ENCODE data around the gene ADGRG7. TPM values are rescaled to one million over a fixed set of nuclear protein-coding genes. Genes with fewer than 3 reads are reported as not detected.

ADGRG7 gene
- total RNA-seq, 2 experiments from 2014 or later = not detected

GRCh38 chr3:100611221-100611620 lies 1.8 kb downstream of the ADGRG7 start:
- Mint-ChIP-seq H3K36me3 (peaks cover 2% of the 10 kb centered on the region), H3K4me3 (no peak overlapping the region), H3K27me3 (peaks cover 24% of the 10 kb centered on the region), H3K9me3 (no peaks in the 10 kb centered on the region), H3K4me1 (peaks cover 16% of the 10 kb centered on the region), H3K27ac (no peak overlapping the region)
- DNase-seq = no peak
- no peak for ATAC-seq (ENCODE audit: low read depth)
- POLR2A ChIA-PET = no interaction called here

- H3K9me3 Mint-ChIP-seq = peaks cover 5% of the 10 kb centered on the region
- DNase-seq = no peak
- peaks cover 2% of the 10 kb centered on the region for H3K36me3 Mint-ChIP-seq
- peaks cover 30% of the 10 kb centered on the region for H3K27me3 Mint-ChIP-seq
- no peak for ATAC-seq (ENCODE audit: low read depth)
- H3K27ac Mint-ChIP-seq = no peak overlapping the region
- H3K4me1 Mint-ChIP-seq = peaks cover 15% of the 10 kb centered on the region
- H3K4me3 Mint-ChIP-seq = peak overlapping the region; percentile 5
- POLR2A ChIA-PET = no interaction called here
Observed at GRCh38 chr3:100613721-100614390, 4.5 kb downstream of the ADGRG7 start.

GRCh38 chr3:100614941-100615340 lies 5.5 kb downstream of the ADGRG7 start:
- Mint-ChIP-seq H3K4me3 (no peak overlapping the region), H3K27me3 (peaks cover 31% of the 10 kb centered on the region), H3K36me3 (peaks cover 2% of the 10 kb centered on the region), H3K9me3 (peaks cover 7% of the 10 kb centered on the region), H3K4me1 (peaks cover 5% of the 10 kb centered on the region), H3K27ac (no peak overlapping the region)
- DNase-seq = no peak
- no peak for ATAC-seq (ENCODE audit: low read depth)
- POLR2A ChIA-PET = interaction anchor here (0.6 kb wide), 1 partner anchor 16 kb away, joined by 3 read pairs; no protein-coding TSS in a partner anchor

GRCh38 chr3:100615684-100616083 lies 6.3 kb downstream of the ADGRG7 start:
- Mint-ChIP-seq H3K9me3 (peaks cover 7% of the 10 kb centered on the region), H3K4me3 (no peak overlapping the region), H3K4me1 (peaks cover 3% of the 10 kb centered on the region), H3K27me3 (peaks cover 30% of the 10 kb centered on the region), H3K27ac (no peak overlapping the region), H3K36me3 (peaks cover 2% of the 10 kb centered on the region)
- POLR2A ChIA-PET = no interaction called here
- ATAC-seq (ENCODE audit: low read depth) (no peak), DNase-seq (no peak)

- Mint-ChIP-seq H3K9me3 (peaks cover 9% of the 10 kb centered on the region), H3K27ac (no peak overlapping the region), H3K4me1 (no peaks in the 10 kb centered on the region), H3K4me3 (no peak overlapping the region), H3K27me3 (peaks cover 22% of the 10 kb centered on the region), H3K36me3 (no peaks in the 10 kb centered on the region)
- DNase-seq = no peak
- POLR2A ChIA-PET = no interaction called here
- ATAC-seq (ENCODE audit: low read depth) = no peak
Observed at GRCh38 chr3:100621251-100621650, 11.8 kb downstream of the ADGRG7 start.

- ATAC-seq (ENCODE audit: low read depth) (no peak), DNase-seq (no peak)
- Mint-ChIP-seq H3K4me3 (no peak overlapping the region), H3K36me3 (no peaks in the 10 kb centered on the region), H3K9me3 (peaks cover 2% of the 10 kb centered on the region), H3K4me1 (no peaks in the 10 kb centered on the region), H3K27me3 (peaks cover 39% of the 10 kb centered on the region), H3K27ac (no peak overlapping the region)
- POLR2A ChIA-PET = no interaction called here
Observed at GRCh38 chr3:100627491-100627890, 18.1 kb downstream of the ADGRG7 start.

- DNase-seq = no peak
- ATAC-seq (ENCODE audit: low read depth) = no peak
- Mint-ChIP-seq H3K36me3 (no peaks in the 10 kb centered on the region), H3K27me3 (peaks cover 44% of the 10 kb centered on the region), H3K4me1 (peaks cover 6% of the 10 kb centered on the region), H3K27ac (no peak overlapping the region), H3K9me3 (peaks cover under 1% of the 10 kb centered on the region), H3K4me3 (no peak overlapping the region)
- POLR2A ChIA-PET = no interaction called here
Observed at GRCh38 chr3:100629421-100630127, 20.2 kb downstream of the ADGRG7 start.

- Mint-ChIP-seq H3K27ac (no peak overlapping the region), H3K4me1 (peaks cover 9% of the 10 kb centered on the region), H3K9me3 (no peaks in the 10 kb centered on the region), H3K4me3 (no peak overlapping the region), H3K36me3 (no peaks in the 10 kb centered on the region), H3K27me3 (peaks cover 44% of the 10 kb centered on the region)
- DNase-seq (no peak), ATAC-seq (ENCODE audit: low read depth) (no peak)
- POLR2A ChIA-PET = interaction anchor here (0.8 kb wide), 1 partner anchor 16 kb away, joined by 3 read pairs; no protein-coding TSS in a partner anchor
Observed at GRCh38 chr3:100630664-100631063, 21.3 kb downstream of the ADGRG7 start.

GRCh38 chr3:100631236-100631635 lies 21.8 kb downstream of the ADGRG7 start:
- H3K27me3 Mint-ChIP-seq = peaks cover 44% of the 10 kb centered on the region
- H3K27ac Mint-ChIP-seq = no peak overlapping the region
- DNase-seq (no peak), ATAC-seq (ENCODE audit: low read depth) (no peak)
- H3K4me1 Mint-ChIP-seq = peaks cover 9% of the 10 kb centered on the region
- H3K36me3 Mint-ChIP-seq = no peaks in the 10 kb centered on the region
- H3K9me3 Mint-ChIP-seq = no peaks in the 10 kb centered on the region
- POLR2A ChIA-PET = interaction anchor here (0.8 kb wide), 1 partner anchor 17 kb away, joined by 3 read pairs; no protein-coding TSS in a partner anchor
- no peak overlapping the region for H3K4me3 Mint-ChIP-seq

GRCh38 chr3:100634493-100635272 lies 25.3 kb downstream of the ADGRG7 start:
- Mint-ChIP-seq H3K27ac (no peak overlapping the region), H3K4me1 (peaks cover 9% of the 10 kb centered on the region), H3K4me3 (no peak overlapping the region), H3K27me3 (peaks cover 43% of the 10 kb centered on the region), H3K9me3 (no peaks in the 10 kb centered on the region), H3K36me3 (no peaks in the 10 kb centered on the region)
- DNase-seq (peak; percentile 49), ATAC-seq (ENCODE audit: low read depth) (peak; percentile 67)
- POLR2A ChIA-PET = no interaction called here

- DNase-seq (no peak), ATAC-seq (ENCODE audit: low read depth) (no peak)
- Mint-ChIP-seq H3K27me3 (peaks cover 40% of the 10 kb centered on the region), H3K9me3 (no peaks in the 10 kb centered on the region), H3K36me3 (no peaks in the 10 kb centered on the region), H3K4me1 (peaks cover 9% of the 10 kb centered on the region), H3K27ac (no peak overlapping the region), H3K4me3 (no peak overlapping the region)
- POLR2A ChIA-PET = no interaction called here
Observed at GRCh38 chr3:100635273-100635701, 25.9 kb downstream of the ADGRG7 start.

- Mint-ChIP-seq H3K4me3 (no peak overlapping the region), H3K27ac (no peak overlapping the region), H3K9me3 (peaks cover 2% of the 10 kb centered on the region), H3K4me1 (peaks cover 16% of the 10 kb centered on the region), H3K27me3 (peaks cover 30% of the 10 kb centered on the region), H3K36me3 (no peaks in the 10 kb centered on the region)
- POLR2A ChIA-PET = no interaction called here
- DNase-seq (no peak), ATAC-seq (ENCODE audit: low read depth) (no peak)
Observed at GRCh38 chr3:100637197-100637631, 27.8 kb downstream of the ADGRG7 start.

- POLR2A ChIA-PET = no interaction called here
- no peaks in the 10 kb centered on the region for H3K36me3 Mint-ChIP-seq
Observed at GRCh38 chr3:100640633-100641032, 31.2 kb downstream of the ADGRG7 start.

More at GRCh38 chr3:100640633-100641032, 31.2 kb downstream of the ADGRG7 start:
- H3K4me1 Mint-ChIP-seq = peaks cover 7% of the 10 kb centered on the region
- H3K9me3 Mint-ChIP-seq = peaks cover 2% of the 10 kb centered on the region
- ATAC-seq (ENCODE audit: low read depth) (no peak), DNase-seq (no peak)
- no peak overlapping the region for H3K27ac Mint-ChIP-seq
- peaks cover 21% of the 10 kb centered on the region for H3K27me3 Mint-ChIP-seq
- no peak overlapping the region for H3K4me3 Mint-ChIP-seq

Data from activated naive CD8-positive, alpha-beta T cell treated with anti-CD3 and anti-CD28 coated beads, Interleukin-2, amount 10 ng/mL, durations not matched to agents 7 days and 5 days (primary cell).